GM19351 (cell line): ENCODE results near the gene ZFPM1.

Experiments used
- ATAC-seq: cut with Tn5 transposase; IDR thresholded peaks from one replicate; pipeline ENCODE4 v1.9.1; 2021; ENCODE audit warnings: mild to moderate bottlenecking, moderate library complexity; ENCODE audit not compliant: unreplicated experiment

ZFPM1 gene

GRCh38 chr16:88448461-88449266, 4.4 kb upstream of the ZFPM1 start:
- no peak for ATAC-seq

- no peak for ATAC-seq
Measured at GRCh38 chr16:88449267-88449561, 3.9 kb upstream of the ZFPM1 start.

DNA sequence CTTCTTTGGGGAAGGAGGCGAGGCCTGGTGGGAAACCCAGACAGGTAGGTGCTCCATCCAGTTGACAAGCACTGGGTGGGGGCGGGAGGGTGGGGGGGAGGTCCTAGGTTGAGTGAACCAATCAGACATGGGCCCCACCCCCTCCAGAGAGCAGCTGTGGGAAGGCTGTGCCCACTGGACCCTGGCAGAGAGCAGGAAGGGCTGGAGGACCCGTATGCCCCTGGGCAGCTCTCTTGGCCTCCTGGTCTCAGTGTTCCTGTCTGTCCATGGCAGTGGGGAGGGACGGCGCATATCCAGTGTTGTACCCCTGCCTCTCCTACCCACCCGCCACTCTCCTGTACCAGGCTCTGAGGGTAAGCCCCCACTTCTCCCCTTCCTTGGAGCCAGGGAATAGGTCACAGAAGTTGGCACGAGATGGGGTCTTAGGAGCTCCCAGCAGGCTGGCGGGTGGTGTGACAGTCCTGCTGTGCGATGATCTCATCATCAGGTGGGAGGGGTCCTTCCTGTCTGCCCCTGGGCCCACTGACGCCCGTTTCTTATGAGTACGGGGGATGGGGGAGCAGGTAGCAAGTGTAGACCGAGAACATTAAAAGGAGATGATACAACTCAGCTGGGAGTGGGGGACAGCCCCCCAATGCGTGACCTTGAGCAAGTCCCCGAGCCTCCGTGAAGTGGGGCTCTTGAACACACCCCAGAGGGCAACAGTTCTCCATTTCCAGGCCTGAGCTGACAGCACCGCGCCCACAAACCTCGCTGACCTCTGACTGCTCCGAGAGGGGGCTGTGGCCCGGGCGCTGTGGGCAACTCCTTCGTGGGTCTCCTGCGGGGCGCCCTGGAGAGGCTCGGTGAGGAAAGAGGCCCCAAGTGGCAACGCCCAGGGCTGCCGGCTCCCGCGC, 1.2 kb upstream of the ZFPM1 start:
- no peak for ATAC-seq

DNA sequence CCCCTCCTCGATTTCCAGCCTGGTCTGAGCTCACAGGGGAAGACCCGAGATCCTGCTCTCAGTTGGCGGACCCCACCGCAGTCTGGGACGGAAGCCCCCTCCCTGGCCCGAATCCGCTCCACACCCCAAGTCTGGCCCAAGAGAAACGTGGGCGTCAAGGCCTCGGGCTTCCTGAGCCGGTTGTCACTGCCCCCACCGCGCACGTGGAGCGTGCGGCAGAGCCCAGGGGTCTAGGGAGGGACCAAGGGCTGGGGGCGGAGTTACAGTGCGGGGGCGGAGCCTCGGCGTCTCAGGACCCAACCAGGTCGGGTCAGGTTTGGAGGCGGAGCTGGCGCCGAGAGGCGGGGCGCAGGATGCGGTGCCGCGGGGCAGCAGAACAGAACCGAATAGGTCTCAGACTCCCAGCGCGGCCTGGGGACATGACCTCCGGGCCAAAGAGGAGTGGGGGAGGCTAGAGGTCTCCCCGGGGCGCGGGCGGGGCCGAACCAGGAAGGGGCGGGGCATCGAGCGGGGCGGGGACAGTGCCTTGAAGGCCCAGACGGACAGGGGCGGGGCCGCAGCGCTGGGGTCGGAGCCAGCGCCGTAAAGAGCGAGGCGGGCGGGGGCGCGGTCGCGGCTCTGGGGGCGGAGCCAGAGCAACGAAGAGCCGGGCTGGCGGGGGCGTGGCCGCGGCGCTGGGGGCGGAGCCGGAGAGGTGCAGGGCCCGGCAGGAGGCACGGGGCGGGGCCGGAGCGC, 431 bp upstream of the ZFPM1 start:
- ATAC-seq, result peak; percentile 56

- ATAC-seq, result no peak
Measured at GRCh38 chr16:88453611-88454522, 787 bp downstream of the ZFPM1 start.

DNA sequence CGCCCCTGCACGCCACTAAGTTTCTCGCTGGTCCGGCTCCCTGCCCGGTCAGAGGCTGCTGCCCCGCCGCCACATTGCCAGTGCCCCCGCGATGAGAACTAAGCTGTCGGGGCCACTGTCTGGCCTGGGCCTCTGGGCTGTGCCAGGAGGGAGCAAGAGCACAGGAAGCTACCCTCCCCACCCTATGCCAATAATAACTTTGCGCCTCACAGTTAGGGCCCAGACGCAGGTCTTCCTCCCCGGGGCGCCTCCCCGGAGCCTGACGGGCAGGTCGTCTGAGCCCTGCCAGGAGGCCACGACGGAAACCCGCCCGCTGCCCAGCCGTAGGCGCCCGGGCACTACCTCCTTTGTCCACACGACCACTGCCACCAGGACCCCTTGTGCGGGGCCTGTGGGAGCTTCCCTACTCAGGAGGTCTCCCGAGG, 1.5 kb downstream of the ZFPM1 start:
- no peak for ATAC-seq

DNA sequence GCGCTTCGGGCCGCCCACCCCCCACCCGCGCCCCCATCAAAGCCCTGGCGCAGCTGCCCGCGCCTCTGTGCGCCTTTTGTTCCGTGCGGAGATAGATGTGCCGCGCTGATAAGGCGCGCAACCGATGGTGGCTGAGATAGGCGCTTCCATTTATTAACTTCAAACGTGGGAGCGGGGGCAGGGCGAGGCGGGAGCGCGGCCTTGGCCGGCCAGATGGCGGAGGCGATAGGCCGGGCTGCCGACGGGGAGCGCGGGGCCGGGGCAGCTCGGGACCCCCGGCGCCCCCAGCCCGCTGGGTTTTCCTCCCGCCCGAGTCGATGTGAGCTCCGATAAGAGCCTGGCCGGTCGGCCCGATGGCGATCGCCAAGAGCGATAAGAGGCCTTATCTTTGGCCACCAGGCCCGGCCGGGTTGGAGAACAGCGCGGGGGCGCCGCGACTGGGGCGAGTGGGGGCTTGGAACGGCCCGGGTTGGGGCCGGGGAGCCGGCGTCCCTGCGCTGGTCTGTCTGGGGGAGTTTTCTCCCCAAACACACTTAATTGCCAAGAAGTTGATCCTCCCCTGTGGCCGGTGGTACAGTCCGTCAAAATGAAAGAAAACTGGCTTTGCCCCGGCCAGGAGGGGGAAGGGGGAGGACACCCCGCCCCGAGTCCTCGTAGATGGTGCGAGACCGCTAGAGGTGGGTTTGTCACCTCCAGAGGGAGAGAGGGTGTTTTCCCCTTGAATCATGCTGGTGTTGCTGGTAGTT, 2.7 kb downstream of the ZFPM1 start:
- peak; percentile 22 for ATAC-seq

DNA sequence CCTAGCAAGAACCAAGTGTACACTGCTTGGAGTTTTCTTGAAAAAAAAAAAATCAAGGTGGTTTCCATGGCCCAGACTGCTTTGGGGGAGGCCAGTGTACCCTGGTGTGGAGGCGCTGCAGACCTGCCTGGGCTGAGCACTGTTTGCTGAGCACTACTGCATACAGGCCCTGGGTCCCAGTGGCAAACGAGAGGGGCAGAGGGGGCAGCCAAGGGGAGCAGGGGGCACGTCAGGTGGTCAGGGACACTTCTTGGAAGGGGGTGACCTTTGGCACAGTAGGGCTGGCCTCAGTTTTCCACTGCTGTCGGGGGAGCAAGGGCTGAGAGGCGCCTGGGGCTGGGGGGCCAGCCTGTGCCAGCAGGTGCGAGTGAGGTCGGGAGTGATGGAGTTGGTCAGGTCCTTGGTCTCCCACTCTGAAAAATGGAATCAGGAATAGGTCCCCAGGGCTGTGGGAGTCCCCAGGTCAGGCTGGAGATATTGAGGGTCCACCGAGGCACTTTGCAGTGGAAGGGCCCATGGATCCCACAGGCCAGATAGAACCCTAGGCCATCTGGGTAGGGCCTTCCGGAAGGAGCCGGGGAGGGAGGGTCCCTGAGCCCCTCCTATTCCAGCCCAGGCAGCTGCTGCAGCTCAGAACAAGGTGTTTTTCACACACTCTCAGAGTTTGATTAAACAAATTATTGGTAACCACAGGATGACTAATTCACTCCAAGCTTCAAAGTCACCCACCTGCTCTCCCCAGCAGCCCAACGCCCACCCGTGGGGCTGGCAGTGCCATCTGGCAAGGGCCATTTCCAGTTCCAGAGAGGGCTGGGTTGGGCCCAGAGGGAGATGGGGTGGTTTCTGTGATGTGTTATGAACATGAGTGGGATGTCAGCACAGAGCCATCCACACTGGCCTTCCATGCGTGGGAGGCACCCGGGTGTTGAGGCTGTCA, 3.5 kb downstream of the ZFPM1 start:
- no peak for ATAC-seq

DNA sequence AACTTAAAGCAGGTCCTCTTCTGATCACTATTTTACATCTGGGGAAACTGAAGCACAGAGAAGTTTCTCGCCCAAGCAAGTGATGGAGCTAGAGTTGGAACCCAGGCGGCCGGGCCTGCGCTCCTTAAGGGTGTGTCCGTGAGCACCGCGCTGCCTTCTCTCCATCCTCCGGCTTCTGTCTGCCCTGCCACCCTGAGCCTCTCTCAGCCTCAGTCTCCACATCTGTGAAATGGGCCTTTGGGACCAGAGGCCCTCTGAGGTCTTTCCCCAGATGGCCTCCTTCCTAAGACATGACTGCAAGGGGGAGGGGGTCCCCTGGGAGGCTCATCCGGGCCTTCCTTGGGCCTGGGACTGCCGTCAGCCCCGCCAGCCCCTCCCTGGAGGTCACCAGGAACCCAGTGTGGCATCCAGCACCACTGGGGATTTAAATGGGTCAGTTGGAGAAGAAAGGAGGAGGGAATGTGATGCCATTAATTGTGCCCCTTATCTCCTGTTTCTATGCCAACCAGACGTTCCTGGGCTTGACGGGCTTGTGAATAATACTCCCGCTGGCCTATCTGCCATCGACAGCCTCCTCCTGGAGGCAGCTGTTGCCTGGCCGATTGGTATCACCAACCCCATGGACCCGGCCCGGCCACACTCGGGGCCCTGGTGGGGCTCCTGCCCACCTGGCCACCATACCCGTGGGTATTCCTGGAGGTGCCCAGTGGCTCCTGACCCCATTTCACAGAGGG, 5.1 kb downstream of the ZFPM1 start:
- no peak for ATAC-seq

- no peak for ATAC-seq
Measured at GRCh38 chr16:88458773-88459235, 5.7 kb downstream of the ZFPM1 start.

DNA sequence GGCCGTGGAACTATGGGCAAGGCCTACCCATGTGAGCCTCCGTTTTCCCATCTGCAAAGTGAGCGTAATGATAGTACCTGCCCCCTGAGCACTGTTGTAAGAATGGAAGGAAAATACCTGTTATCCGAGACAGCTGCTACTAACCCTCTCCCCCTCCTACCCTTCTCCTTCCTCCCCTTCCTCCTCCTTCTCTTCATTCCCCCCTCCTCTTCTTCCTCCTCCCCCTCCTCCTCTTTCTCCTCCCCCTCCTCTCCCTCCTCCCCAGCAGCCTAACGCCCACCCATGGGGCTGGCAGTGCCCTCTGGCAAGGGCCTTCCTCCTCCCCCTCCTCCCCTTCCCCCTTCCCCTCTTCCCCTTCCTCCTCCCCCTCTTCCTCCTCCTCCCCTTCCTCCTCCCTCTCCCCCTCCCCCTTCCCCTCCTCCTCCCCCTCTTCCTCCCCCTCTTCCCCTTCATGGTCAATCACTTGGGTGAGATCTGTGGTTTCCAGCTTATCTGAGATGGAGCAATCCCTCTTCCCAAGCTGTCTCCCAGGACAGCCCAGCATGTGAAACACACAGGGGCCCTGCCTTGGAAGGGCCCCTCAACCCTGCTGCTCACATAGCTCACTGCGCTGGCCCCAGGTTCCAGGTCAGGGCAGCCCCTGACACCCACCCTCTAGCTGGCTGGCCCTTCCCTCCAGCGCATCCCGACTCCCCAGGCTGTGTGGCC, 6.4 kb downstream of the ZFPM1 start:
- ATAC-seq, result no peak

DNA sequence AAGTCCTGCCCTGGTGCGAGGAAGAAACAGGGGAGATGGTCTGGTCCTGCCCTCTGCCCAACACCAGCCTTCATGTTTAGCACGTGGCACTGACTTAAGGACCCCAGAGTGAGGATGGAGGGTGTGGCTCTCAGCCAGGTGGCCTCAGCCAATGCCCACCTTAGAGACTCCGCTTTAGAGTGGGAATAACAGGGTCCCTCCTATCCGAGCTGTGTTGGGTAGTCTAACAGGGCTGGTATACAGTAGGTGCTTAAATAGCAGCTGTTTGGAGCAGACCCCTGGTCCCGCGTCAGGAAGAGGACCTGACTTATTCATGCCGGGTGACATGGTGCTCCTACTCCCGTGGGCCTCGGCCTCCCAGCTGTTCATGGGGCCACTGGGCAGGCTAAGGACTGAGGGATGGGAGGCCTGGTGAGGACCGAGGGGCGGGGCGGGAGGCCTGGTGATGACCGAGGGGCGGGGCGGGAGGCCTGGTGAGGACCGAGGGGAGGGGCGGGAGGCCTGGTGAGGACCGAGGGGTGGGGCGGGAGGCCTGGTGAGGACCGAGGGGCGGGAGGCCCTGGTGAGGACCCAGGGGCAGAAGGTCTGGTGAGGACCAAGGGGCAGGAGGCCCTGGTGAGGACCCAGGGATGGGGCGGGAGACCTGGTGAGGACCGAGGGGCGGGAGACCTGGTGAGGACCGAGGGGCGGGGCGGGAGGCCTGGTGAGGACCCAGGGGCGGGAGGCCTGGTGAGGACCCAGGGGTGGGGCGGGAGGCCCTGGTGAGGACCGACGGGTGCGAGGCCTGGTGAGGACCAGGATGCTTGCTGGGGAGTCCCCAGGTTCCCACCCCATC, 7.6 kb downstream of the ZFPM1 start:
- ATAC-seq, result no peak

DNA sequence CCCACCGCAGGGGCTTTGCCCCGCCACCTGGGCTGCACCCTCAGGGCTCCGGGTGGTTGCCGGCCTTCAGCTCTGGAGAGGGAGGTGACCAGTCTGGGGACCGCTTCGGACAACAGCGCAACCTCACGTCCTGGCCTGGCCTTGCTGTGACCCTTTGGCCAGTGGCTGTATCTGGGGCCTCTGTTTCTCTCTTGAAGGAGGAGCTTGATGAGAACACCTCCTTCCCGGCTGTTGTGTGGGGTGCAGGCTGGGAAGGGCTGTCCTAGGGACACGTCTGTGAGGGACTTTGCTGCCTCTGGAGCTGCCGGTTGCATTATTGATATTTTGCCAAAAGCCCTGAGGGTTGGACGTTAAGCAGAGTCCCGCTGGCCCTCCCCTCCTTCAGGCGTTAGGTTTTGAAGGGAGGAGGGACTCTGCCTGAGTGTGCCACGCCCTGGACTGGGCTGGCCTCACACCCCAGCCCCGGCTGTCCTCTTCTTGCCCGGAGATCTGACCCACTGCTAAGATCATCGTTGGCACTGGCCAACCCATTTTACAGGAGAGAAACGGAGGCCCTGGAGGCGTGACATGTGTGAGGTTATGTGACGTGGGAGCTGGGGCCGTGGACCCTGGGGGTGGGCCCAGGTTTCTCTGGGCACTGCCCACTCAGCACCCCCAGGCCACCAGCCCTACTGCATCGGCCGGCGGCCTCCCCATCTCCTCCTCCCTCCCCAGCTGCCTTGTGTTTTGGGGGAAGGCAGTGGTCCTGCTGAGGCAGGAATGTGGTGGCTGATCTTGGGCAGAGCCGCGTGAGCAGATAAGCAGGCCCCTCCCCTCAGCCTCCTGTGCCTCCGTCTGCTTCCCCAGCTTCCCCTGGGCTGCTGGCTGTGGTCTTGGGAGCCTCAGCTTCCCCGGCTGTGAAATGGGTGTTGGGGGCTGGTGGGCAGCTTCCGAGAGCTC, 8.5 kb downstream of the ZFPM1 start:
- ATAC-seq, result no peak

- ATAC-seq, result no peak
Measured at GRCh38 chr16:88462396-88462795, 9.3 kb downstream of the ZFPM1 start.

DNA sequence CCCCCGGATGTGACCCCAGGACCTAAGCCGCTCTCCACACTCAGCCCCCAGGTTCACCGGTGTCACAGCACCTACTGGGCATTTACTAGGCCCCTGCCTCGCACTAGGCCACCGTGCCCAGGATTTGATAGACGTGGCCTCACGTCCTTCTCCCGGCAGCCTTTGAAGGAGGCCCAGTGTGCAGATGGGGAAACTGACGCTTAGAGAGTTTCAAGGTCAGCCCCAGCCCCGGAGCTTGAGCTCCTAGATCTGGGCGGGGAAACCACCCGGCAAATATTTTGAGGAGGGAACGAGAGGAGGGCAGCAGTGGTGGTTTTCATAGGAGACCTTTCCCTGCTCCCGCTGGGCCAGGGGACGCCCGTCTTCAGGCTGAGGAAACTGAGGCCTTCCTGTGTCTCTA, 10.3 kb downstream of the ZFPM1 start:
- ATAC-seq, result no peak
